ENCODE data around the gene VARS2.
A peak's percentile ranks its signal among the peaks of the same experiment; 100 is the strongest.

The VARS2 gene

GRCh38 chr6:30891816-30892538, 22.1 kb upstream of the VARS2 start:
- H3K4me1 Mint-ChIP-seq = peaks cover 39% of the 10 kb centered on the region
- no peaks in the 10 kb centered on the region for H3K9me3 Mint-ChIP-seq
- no peaks in the 10 kb centered on the region for H3K27me3 Mint-ChIP-seq (ENCODE audit: low read depth)
- peaks cover 62% of the 10 kb centered on the region for H3K36me3 Mint-ChIP-seq (ENCODE audit: low read depth)
- no peak for TF ChIP-seq CTCF (IDR thresholded peaks at IDR 0.05; ENCODE audit: unreplicated experiment in 3 of 3)
- no peak overlapping the region for H3K27ac Mint-ChIP-seq
- H3K4me3 Mint-ChIP-seq = no peak overlapping the region

GRCh38 chr6:30893001-30893591, 20.9 kb upstream of the VARS2 start:
- H3K4me3 Mint-ChIP-seq = no peak overlapping the region
- TF ChIP-seq CTCF (IDR thresholded peaks at IDR 0.05; ENCODE audit: unreplicated experiment in 3 of 3) = peak; percentile 7 to 30 (median 13)
- no peaks in the 10 kb centered on the region for H3K9me3 Mint-ChIP-seq
- peaks cover 63% of the 10 kb centered on the region for H3K36me3 Mint-ChIP-seq (ENCODE audit: low read depth)
- H3K27me3 Mint-ChIP-seq (ENCODE audit: low read depth) = no peaks in the 10 kb centered on the region
- H3K27ac Mint-ChIP-seq = peak overlapping the region in 1 of 3 experiments; percentile 24
- peaks cover 28% of the 10 kb centered on the region for H3K4me1 Mint-ChIP-seq

DNA sequence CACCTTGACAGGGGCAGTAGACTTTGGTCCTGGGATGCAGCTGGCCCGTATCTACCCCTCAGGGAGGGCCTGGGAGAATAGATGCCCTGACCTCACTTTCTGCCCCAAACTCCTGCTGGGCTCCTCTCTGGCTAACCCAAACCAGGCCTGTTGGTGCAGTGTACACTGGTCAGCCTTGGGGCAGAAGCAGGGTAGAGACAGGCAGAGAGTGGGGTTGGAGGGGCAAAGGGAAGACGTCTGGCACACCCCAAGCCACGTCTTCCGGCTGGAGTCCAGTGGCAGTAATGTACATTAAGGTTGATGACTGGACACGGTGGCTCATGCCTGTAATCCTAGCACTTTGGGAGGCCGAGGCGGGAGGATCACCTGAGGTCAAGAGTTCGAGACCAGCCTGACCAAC, 20.4 kb upstream of the VARS2 start:
- Mint-ChIP-seq H3K27me3 (ENCODE audit: low read depth) (no peaks in the 10 kb centered on the region), H3K4me1 (peaks cover 22% of the 10 kb centered on the region), H3K4me3 (no peak overlapping the region), H3K9me3 (no peaks in the 10 kb centered on the region), H3K27ac (no peak overlapping the region), H3K36me3 (ENCODE audit: low read depth) (peaks cover 63% of the 10 kb centered on the region)
- TF ChIP-seq CTCF (IDR thresholded peaks at IDR 0.05; ENCODE audit: unreplicated experiment in 3 of 3) = no peak

DNA sequence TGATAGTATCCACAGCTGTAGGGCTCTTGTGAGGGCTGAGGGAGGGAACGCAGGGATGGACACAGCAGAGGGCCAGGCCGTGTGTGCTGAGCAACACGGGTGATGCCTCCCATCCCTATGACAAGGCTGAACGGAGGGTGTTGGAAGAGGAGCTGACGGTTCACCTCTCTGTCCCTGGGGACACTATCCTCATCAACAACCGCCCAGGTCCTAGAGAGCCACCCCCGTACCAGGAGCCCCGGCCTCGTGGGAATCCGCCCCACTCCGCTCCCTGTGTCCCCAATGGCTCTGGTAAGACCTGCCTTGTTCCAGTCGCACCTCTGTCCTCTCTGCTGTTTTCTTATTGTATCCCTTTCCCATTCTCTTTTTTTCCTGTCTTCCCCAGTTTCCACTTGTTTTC, 19.7 kb upstream of the VARS2 start:
- Mint-ChIP-seq H3K27me3 (ENCODE audit: low read depth) (no peaks in the 10 kb centered on the region), H3K36me3 (ENCODE audit: low read depth) (peaks cover 63% of the 10 kb centered on the region), H3K4me3 (no peak overlapping the region), H3K27ac (no peak overlapping the region), H3K9me3 (no peaks in the 10 kb centered on the region), H3K4me1 (peaks cover 22% of the 10 kb centered on the region)
- no peak for TF ChIP-seq CTCF (IDR thresholded peaks at IDR 0.05; ENCODE audit: unreplicated experiment in 3 of 3)

GRCh38 chr6:30894935-30895334, 19.1 kb upstream of the VARS2 start:
- Mint-ChIP-seq H3K36me3 (ENCODE audit: low read depth) (peaks cover 63% of the 10 kb centered on the region), H3K4me3 (no peak overlapping the region)
- TF ChIP-seq CTCF (IDR thresholded peaks at IDR 0.05; ENCODE audit: unreplicated experiment in 3 of 3) = no peak

GRCh38 chr6:30895343-30895742, 18.7 kb upstream of the VARS2 start:
- Mint-ChIP-seq H3K27me3 (ENCODE audit: low read depth) (no peaks in the 10 kb centered on the region), H3K27ac (peak overlapping the region in 1 of 3 experiments; percentile 4), H3K36me3 (ENCODE audit: low read depth) (peaks cover 63% of the 10 kb centered on the region), H3K9me3 (no peaks in the 10 kb centered on the region), H3K4me1 (peaks cover 13% of the 10 kb centered on the region), H3K4me3 (no peak overlapping the region)
- no peak for TF ChIP-seq CTCF (IDR thresholded peaks at IDR 0.05; ENCODE audit: unreplicated experiment in 3 of 3)

More at GRCh38 chr6:30894935-30895334, 19.1 kb upstream of the VARS2 start:
- Mint-ChIP-seq H3K27ac (peak overlapping the region in 1 of 3 experiments; percentile 4), H3K4me1 (peaks cover 17% of the 10 kb centered on the region), H3K27me3 (ENCODE audit: low read depth) (no peaks in the 10 kb centered on the region), H3K9me3 (no peaks in the 10 kb centered on the region)

Data from nephron (organoid).